Activated CD4-positive, CD25-positive, alpha-beta regulatory T cell treated with anti-CD3 and anti-CD28 coated beads, Interleukin-2, amount 50 U/mL, for 24 hours (primary cell): ENCODE results near the gene DNAH6.
"Not testable (repeated sequence)": the region's sequence is repeated elsewhere in the genome, so short reads cannot be mapped to it uniquely, and the experiment has no call there.

ENCODE experiments used
- ATAC-seq, 2 donors: fragments of 150-1000 bp; cut with Tn5 transposase; one replicate each; pipeline ENCODE4 v1.10.0; 2021; ENCODE audit warnings: mild to moderate bottlenecking in 1 of 2, moderate library complexity in 1 of 2

The DNAH6 gene, protein sequence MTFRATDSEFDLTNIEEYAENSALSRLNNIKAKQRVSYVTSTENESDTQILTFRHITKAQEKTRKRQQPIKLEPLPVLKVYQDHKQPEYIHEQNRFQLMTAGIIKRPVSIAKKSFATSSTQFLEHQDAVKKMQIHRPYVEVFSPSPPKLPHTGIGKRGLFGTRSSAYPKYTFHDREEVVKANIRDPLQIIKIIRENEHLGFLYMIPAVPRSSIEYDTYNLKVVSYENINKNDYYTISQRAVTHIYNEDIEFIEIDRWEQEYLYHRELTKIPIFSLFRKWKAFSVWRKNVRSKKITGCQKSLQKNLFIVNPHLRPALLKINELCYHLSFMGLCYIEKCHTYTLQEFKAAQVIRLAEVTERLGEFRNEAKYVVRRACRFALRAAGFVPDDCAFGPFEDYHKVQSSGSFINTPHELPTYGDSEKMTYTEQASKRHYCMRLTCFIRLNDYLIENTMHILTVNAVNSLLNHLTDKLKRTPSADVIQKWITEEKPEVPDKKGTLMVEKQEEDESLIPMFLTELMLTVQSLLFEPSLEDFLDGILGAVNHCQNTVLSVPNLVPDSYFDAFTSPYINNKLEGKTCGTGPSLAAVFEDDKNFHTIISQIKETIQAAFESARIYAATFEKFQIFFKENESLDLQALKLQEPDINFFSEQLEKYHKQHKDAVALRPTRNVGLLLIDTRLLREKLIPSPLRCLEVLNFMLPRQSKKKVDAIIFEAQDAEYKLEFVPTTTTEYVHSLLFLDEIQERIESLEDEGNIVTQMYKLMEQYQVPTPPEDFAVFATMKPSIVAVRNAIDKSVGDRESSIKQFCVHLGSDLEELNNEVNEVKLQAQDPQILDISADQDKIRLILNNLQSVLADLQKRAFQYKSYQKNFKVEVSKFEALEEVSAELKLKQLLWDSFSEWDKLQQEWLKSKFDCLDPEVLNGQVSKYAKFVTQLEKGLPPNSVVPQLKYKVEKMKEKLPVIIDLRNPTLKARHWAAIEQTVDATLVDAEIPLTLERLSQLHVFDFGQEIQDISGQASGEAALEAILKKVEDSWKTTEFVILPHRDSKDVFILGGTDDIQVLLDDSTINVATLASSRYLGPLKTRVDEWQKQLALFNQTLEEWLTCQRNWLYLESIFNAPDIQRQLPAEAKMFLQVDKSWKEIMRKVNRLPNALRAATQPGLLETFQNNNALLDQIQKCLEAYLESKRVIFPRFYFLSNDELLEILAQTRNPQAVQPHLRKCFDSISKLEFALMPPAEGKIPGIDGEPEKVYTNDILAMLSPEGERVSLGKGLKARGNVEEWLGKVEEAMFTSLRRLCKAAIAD (N-terminal part only)

DNA sequence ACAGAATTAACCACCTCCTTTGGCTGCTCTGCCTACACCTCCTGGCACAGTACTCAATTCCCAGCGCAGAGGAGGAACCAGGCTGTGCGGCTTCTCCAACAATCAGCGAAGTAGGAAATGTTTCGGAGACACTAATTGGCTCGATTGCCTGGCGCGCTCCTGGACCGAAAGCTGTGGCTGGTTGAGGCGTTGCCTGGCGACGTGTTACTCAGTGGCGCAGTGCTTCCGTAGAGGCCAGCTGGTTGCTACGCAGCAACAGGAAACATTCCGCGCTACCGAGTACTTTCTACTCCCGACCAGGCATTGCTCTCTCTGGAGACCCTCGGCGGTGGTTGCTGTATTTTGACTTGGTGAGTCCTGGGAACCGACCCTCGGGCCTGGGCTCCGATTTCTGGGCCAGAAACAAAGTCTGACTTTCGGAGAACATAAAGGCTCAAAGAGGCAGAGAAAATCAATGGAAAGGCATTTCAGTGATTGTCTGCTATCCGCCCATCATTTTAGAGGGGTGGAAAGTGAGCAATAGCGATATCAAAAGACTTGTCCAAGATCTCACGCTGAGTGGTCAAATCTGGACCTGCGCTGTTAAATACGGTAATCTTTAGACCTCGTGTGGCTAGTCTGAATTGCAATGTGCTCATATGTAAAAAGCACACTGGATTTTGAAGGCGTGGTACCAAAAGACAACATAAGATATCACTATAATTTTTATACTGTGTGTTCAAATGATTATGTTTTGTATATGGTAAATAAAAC lies at the start of gene DNAH6:
Gene DNAH6, plus strand, starts transcription at position 265 of the 753 bp plus-strand sequence. CDS start 1,329 bp downstream, outside the sequence.
- peak; percentile 99 for ATAC-seq

DNA sequence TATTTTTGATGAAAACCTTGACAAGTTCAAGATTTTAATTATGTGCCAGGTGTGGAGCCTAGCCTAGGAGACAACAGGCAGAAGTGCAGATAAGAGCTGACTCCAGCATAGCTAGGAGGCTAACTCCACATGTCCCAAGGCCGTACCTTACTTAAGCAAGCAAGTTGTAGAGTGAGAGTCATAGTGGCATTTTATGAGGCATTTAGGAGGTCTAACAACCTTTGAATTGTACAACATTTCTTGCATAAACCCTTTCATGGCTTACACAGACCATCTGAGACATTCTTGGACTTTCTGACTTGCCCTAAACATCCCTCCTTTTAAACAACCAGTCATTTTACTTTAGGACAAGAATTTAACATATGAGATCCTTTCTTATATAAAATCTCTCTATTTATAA lies 48.9 kb upstream of the DNAH6 start:
- no peak for ATAC-seq

DNA sequence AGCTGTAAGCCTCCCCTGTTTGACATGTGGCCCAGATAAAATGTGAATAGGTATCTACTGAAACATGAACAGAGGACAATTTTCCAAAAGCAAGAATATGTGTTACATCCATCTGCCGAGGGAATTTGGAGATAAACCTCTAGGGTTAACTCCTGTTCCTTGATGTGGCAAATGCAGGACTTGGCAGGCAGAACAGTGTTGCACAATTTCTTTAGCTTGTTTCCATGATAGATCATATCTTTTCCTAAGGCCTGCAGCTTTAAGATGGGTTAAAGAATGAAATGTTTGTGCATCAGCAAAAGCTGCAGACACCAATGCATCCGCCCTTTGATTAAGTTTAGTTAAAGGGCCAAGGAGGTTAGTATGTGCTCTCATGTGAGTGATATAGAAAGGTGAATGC lies 43.9 kb upstream of the DNAH6 start:
- ATAC-seq: not testable (repeated sequence)

DNA sequence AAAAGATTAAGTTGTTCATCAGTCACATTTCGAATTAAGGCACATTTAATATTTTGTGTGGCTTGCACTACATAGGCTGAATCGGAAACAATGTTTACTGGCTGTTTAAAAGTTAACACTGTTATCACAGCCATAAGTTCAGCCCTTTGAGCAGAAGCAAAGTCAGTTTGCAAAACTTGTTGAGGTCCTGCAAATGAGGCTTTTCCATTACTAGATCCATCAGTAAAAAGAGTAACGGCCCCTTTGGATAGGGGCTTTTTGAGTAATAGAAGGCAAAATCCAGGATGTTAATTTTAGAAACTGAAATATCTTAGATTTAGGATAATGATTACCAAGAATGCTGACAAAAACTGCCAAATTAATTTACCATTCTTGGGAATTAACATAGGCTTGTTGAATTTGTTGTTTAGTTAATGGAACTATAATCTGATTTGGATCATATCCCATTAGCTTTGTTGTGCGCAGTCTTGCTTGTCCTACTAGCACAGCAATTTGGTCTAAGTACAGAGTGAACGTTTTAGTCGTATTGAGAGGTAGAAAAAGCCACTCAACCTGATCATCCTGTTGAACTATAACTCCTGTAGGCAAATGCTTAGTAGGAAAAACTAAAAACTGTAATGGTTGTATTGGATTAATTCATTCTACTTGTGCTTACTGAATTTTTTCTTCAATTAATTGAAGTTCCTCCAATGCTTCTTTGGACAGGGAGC lies 43.3 kb upstream of the DNAH6 start:
- ATAC-seq: no peak

DNA sequence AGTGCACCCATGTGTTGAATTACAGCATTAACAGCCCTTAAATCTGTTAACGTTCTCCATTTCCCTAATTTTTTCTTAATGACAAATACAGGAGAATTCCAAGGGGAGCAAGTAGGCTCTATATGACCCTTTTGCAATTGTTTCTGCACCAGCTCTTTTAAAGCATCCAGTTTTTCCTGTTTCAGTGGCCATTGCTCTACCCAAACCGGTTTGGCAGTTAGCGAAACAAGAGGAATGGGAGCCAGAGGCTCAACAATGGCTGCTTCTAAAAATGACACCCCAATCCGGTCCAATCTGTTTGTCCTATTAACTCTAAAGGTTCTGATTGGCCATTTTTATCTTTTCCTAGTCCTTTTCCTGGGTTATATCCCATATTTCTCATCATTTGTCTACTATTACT lies 42.1 kb upstream of the DNAH6 start:
- no peak for ATAC-seq

DNA sequence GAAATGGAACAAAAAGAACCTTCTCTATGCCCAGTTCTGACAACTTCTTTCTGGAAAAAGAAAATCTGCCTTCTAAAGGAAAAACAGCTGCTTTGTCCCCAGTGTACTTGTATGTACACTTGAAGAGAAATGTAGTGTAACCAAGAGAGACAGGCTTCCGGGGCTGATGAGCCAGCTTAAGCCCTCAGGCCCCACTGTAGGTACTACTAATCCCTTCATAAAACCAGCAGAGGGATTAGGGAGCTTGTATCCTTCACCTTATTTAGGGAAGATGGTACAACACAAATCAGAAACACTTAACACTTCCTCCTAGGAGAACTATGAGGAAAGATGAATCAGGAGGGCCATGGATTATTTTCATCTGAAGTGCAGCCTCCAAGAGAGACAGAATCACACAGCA lies 38.4 kb upstream of the DNAH6 start:
- ATAC-seq: no peak

DNA sequence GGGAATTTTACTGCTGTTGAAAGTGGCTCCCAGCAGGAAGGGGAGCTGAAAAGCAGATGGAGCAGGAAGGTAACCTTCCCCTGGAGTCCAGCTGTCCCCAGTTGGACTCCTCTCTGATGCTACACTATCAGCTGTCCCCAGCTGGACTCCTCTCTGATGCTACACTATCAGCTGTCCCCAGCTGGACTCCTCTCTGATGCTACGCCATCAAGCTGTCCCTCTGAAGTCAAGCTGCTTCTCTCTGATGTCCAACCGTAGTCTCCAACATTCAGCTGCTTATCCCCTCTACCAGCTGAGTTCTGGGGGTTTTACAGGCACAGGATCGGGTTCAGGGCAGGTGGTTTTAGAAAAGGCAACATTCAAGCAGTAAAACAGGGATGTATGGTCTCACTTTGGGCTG lies 37.4 kb upstream of the DNAH6 start:
- ATAC-seq: no peak

DNA sequence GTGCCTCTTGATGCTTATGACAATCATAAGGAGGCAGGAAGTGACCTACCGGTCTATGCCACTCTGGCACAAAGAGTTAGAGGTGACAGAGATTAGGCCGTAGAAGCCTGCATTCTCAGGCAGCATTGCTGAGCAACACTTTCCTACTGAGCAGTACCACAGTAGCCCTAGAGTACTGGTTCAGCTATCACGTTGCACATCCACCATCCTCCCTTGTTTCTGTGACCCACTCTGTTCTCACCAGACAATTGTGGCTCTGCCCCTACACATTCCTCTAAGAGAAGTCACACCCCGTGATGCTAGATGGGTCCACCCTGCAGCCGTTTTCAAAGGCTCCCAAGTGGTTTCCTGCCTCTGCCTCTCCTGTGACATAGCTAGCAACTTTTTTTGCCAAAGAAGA lies 34.6 kb upstream of the DNAH6 start:
- peak; percentile 13 to 68 for ATAC-seq

DNA sequence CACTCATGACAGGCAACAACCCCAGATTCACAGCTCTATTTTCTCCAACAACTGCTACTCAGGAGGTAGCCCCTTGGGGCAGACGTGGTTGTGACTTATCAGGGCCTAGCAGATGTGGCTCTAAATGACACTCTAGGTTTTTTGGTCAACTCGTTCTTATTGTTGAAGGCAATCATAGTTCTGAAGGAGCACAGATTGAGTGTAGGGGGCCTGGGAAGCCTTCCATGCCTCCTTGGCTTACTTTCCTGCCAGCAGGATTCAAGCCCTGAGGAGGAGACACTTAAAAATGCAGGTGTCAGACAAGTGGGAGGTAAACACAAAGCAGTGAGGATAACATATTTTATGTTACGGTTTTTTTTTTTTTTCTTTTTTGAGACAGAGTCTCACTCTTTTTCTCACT lies 33.7 kb upstream of the DNAH6 start:
- ATAC-seq: no peak

DNA sequence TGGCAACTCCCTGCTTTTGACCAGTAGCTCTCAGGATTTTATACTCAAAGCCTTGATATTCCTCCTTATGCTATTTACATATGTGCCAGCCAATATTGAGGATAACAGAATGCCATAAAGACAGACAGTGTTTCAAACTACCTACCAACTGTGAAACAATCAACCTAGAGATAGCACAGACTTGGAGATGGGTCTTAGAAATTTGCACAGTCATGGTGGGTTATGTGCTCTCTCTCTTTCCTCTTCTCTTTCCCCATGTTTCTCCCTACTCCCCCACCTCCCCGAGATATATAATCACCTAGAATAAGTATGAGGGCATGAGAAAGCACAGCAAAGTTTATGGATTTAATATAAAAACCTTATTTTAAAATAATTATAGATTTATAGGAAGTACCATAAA lies 33.0 kb upstream of the DNAH6 start:
- ATAC-seq: no peak

DNA sequence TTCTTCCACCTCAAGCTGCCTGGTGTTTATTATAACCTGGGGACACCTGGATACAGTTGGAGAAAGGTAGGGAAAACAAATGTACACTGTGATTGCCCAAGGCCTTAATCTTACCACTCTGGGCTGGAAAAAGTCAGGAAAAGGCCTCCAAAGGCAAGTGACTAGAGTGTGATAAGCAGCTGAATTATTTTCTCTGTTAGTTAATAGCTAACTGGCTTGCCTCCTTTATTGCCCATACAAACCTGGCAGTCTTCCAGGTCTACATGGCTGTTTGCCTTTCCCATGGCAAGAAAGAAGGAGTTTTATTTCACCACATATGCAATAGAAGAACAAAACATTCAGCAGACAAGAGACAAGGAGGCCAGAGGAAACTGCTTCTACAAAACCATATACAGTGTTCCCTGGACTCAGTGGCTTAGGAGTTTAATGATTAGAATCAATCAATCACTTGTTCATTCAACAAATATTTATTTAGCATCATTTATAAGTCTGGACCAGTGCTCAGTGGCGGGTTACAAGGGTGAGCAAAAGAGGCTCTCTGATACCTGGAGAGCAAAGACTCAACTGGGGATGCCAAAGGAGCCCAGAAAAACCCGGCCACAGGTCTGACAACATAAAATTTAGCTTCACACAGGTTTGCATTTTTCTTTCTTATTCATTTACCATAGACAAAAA lies 29.7 kb upstream of the DNAH6 start:
- ATAC-seq: no peak

DNA sequence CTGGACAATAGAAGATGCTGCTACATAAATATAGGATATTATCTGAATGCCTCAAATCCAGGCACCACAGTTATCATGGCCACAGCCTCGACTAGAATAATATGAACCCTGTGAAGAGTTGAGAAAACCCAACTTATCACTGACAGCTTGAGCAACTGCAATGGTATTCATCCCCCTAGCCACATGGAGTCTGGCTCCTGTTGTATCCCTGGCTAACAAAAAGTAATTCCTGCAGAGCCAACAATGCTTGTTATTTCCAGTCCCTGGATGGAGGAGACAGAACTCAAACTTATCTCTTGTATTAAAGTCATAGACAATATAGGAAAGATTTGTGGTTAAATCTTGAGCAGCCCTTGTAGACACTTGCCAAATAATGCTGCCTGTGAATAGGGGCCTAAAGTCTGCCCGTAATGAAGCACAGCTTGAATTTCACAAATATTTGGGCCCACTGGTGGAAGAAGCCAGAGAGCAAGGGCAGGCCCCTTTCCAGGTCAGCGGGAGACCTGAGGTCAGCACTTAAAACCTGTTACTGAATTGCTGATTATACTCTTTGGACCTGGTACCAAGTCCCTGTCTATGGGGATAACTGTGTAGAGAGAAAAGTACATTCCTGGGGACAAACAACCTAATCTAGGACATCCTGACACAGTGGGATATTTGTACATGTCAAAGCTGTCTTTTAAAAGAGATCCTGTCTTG lies 28.9 kb upstream of the DNAH6 start:
- ATAC-seq: no peak

DNA sequence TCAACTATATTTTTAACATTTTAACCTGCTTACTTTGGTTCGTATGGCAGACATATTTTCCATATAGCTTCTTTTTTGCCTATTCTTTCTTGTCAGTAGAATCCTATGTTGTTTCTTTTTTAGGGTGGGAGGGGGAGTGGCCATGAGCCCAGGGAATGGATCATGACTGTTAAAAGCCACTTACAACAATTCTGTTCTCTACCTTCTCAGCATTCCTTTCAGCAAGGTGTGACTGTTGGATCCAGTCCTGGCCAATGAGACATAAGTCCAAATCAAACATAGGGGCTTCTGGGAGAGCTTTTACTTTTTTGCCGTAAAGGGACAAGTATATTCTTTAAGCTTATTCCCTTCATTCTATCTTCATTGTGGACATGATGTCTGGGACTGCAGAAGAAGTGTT lies 25.0 kb upstream of the DNAH6 start:
- no peak for ATAC-seq

DNA sequence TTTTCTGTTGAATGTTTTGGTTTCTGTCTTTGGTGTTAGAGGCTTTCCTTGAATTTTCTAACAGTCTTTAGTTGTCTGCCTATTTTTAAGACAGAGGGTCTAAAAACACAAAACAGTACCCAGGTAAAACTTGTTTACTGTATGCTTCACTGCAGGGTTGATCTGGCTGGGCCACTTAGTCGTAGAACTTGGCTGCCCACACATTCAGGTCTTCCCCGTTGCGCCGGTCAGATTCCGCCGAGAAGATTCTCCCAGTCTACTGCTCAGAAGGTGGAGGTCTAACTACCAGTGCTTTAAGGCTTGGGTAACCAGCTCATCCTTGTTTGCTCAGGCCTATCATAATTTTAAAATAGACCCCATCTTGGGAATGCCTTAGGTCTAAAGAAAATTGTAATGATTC lies 24.6 kb upstream of the DNAH6 start:
- no peak for ATAC-seq

DNA sequence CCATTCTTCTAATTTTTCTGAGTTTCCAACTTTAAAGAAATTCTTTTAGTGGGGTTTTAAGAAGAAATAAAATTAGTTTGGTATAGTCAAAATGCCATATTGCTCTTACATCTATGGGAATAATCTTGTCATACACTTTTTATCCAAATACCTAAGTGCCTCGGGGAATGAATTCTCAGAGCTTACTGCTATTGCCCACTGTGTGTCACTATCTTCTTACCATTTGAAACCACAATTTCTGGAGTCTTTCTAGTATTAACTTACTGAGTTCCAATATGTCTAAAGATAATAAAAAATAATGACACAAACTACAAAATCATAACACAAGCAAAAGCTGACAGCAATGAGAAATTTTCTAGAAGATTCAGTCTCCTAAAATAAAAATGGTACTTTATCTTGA lies 23.7 kb upstream of the DNAH6 start:
- no peak for ATAC-seq

DNA sequence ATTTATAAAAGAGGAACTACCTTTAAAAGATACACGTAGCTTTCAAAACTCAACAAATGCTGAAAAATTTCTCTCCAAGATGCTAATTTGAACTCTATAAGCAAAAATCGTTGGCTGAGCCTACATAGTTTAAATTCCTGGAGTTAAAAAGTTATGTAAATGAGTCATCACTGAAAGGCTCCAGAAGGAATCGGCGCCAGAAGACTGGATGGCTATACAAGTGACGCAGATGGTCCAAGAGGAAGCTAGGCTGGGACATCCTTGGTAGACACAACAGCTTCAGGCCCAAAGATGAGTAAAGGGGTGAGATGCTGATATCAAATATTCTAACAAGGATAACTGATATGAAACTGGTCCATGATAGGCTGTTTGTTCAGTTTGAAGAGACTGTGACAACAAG lies 22.8 kb upstream of the DNAH6 start:
- no peak for ATAC-seq

DNA sequence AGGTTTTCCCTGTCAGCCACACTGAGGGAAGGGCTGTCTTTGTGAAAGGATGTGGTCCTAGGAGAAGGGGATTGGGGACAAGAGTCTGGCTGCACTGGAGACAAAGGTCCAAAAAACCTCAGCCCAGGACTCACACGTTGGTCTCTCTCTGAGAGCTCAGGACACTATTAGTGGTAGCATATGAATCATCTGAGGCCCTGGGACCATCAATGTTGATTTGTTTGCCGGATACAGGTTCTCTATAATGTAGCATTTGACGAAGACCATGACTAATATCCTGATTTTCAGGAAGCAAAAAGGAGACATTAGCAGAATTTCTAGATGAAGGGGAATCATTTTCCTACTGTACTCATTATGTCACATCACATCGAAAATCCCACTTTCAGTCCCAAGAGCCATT lies 22.2 kb upstream of the DNAH6 start:
- ATAC-seq: no peak

DNA sequence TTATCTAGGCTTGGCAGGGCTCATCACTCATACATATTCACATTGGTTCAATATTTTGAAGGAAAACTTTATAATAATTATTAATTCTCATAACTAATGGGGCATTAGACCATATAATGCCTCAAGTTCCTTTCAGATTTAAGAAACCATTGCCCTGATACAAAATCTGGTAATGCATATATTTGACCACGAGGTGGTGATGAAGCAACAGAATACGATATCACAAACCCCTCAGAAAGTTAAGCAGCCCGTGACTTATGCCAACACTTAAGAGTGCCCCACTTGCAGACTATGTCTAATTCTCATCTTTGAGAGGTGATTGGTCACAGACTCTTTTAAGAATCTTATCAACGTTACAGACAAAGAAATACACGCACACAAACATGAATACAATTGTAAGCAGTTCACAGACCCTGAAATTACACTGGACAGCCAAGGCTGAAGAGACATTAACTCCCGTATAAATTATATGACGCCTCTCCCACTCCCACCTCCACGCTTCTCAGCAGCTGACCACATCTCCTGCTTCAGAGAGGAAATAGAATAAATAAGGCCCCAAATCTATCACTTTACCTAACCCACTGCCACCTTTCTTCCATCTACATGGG lies 20.7 kb upstream of the DNAH6 start:
- ATAC-seq: peak; percentile 80 to 84

DNA sequence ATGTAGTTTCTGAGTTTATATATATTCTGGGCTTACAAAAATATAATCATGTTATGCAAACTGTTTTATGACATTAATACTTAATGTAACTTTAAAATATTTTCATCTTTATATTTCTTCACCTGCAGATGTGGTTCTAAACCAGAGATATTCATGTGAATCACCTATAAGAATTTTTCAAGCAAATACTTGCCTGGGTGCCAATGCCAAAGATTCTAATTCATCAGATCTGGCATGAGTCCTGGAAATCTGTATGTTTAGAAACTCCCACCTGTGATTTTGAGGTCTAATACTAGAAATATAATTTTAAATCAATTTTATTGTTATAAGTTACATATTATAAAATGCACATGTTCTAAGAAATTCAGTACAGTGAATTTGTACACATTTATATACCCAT lies 19.9 kb upstream of the DNAH6 start:
- ATAC-seq: no peak

DNA sequence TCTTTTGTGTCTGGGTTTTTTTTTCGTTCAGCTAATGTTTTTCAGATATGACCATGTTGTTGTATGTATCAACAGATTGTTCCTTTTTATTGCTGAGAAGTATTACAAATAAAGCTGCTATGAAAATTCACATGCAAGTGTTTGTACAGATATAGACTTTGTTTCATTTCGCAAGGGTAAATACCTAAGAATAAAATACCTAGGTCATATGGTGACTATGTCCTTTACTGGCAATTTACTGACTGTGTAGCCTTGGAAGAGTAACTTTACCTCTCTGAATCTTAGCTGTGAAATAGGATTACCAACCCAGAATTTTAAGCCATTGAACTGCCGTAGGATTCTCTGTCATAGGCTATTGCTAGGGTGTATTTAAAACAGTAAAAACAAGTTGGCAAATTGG lies 19.0 kb upstream of the DNAH6 start:
- ATAC-seq: no peak
